AG04449 (cell line): ENCODE data around the gene LRRC1.

ENCODE experiments used
- CTCF ChIA-PET: fragments of 350-600 bp; formaldehyde crosslinking; extraction: SDS; loops from one replicate; lab custom pipeline; 2021; ENCODE audit warnings: antibody characterized with exemption; lab: Yijun Ruan, JAX
- POLR2A ChIA-PET: fragments of 400-600, 350-600 bp; formaldehyde crosslinking; extraction: SDS; loops from one replicate; lab custom pipeline; 2020; ENCODE audit warnings: antibody characterized with exemption, inconsistent platforms; lab: Yijun Ruan, JAX
- DNase-seq: peaks from one replicate; pipeline ENCODE4 v3.0.0-alpha.2; 2010; ENCODE audit warnings: low read depth, low spot score
- H3K4me3 ChIP-seq: 2 replicates; pipeline ENCODE4 v1.5.1; 2011; ENCODE audit warnings: low read depth, mild to moderate bottlenecking, control low read depth, low read length
- CTCF ChIP-seq: IDR thresholded peaks from one replicate; pipeline ENCODE4 v1.5.1; 2011; ENCODE audit warnings: mild to moderate bottlenecking, moderate library complexity, low read length, control low read depth, inconsistent platforms; ENCODE audit not compliant: insufficient read depth; ENCODE audit errors: missing control alignments

LRRC1 gene

GRCh38 chr6:53892707-53893106 lies 97.9 kb downstream of the LRRC1 start:
- CTCF ChIA-PET, result interaction anchor here (1.6 kb wide), 1 partner anchor 164 kb away, joined by 3 read pairs; no protein-coding TSS in a partner anchor
- POLR2A ChIA-PET, result no interaction called here
- no peak for TF ChIP-seq CTCF

DNA sequence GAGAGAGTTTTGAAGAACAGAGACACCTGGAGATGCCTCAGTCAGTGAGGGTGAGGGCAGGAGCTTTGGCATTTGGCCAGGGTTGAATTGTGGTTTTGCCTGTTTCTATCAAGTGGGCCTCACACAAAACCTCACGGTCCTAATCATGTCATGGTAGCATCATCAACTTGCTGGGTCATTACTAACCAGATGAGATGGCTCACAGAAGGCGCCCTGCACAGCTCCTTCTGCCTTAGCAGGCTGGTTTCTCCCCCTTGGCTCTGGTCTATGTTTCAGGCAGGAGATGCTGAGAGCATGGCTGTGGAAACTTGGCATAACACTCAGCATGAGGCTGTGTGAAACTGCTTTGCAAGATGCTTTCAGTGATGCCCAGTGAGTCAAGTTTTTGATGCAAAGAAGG lies 99.3 kb downstream of the LRRC1 start:
- H3K4me3 ChIP-seq, result no peak overlapping the region
- POLR2A ChIA-PET, result no interaction called here
- no peak for DNase-seq
- TF ChIP-seq CTCF, result no peak
- CTCF ChIA-PET, result no interaction called here

More at GRCh38 chr6:53892707-53893106, 97.9 kb downstream of the LRRC1 start:
- no peak overlapping the region for H3K4me3 ChIP-seq
- no peak for DNase-seq

- H3K4me3 ChIP-seq, result no peak overlapping the region
- ChIA-PET POLR2A (interaction anchor here (1.6 kb wide), 1 partner anchor 102 kb away, joined by 3 read pairs; the partner anchor contains the start of gene LRRC1), CTCF (interaction anchor here (1.2 to 1.4 kb wide), 2 partner anchors 60 to 170 kb away, joined by 3 read pairs; no protein-coding TSS in a partner anchor)
- no peak for DNase-seq
- no peak for TF ChIP-seq CTCF
Measured at GRCh38 chr6:53896196-53896595, 101.4 kb downstream of the LRRC1 start.

- POLR2A ChIA-PET, result no interaction called here
- no peak for TF ChIP-seq CTCF
- no peak overlapping the region for H3K4me3 ChIP-seq
- CTCF ChIA-PET, result no interaction called here
- no peak for DNase-seq
Measured at GRCh38 chr6:53898026-53898795, 103.4 kb downstream of the LRRC1 start.

GRCh38 chr6:53899512-53899911 lies 104.7 kb downstream of the LRRC1 start:
- no peak for TF ChIP-seq CTCF
- ChIA-PET CTCF (no interaction called here), POLR2A (no interaction called here)
- H3K4me3 ChIP-seq, result no peak overlapping the region
- DNase-seq, result no peak

GRCh38 chr6:53903357-53903756 lies 108.6 kb downstream of the LRRC1 start:
- POLR2A ChIA-PET, result no interaction called here
- no peak overlapping the region for H3K4me3 ChIP-seq
- CTCF ChIA-PET, result no interaction called here
- no peak for DNase-seq
- no peak for TF ChIP-seq CTCF
